Endothelial cell of umbilical vein (primary cell): Measurements from ENCODE around the gene GSX2. TPM values are rescaled to one million over a fixed set of nuclear protein-coding genes. Genes with fewer than 3 reads are reported as not detected.

Experiments used
- BruUV-seq: library from RNA; stranded (reverse); fragments of 400-500 nt; replicated peaks from 2 replicates; lab custom pipeline; 2021; lab: Mats Ljungman, UMichigan
- CTCF ChIA-PET: fragments of 300-600, 350-600 bp; sonication (Branson Sonifier 250); formaldehyde crosslinking; loops from one replicate; lab custom pipeline; 2021; ENCODE audit warnings: antibody characterized with exemption, inconsistent platforms; lab: Charles Lee
- POLR2A ChIA-PET: fragments of 300-600, 350-600 bp; sonication (Branson Sonifier 250); formaldehyde crosslinking; loops from one replicate; lab custom pipeline; 2021; ENCODE audit warnings: antibody characterized with exemption, inconsistent platforms; lab: Charles Lee
- DNase-seq: peaks from one replicate; pipeline ENCODE4 v3.0.0-alpha.2; 2011; ENCODE audit warnings: low read depth, low spot score
- FAIRE-seq: peaks from 2 replicates; lab custom pipeline; 2011; peaks lifted over from hg19 to GRCh38; lab: Jason Lieb, UNC
- H2AFZ ChIP-seq: 2 replicates; pipeline ENCODE4 v1.6.0; 2012; ENCODE audit warnings: low read depth, low read length, control low read depth, inconsistent platforms
- H3K27ac ChIP-seq: 2 replicates; pipeline ENCODE4 v1.5.1; 2011; ENCODE audit warnings: low read depth, mild to moderate bottlenecking, control low read depth, low read length, moderate library complexity; ENCODE audit not compliant: insufficient read depth
- H3K27me3 ChIP-seq, 2 experiments: 2 replicates each; pipeline versions ENCODE4 v1.6.0 to v1.6.1; 2011; ENCODE audit warnings: low read length in 2 of 2, mixed read lengths in 1 of 2; ENCODE audit not compliant: control insufficient read depth in 2 of 2, insufficient read depth in 2 of 2
- H3K36me3 ChIP-seq, 2 experiments: 2 replicates in 1 of 2; 3 replicates in 1 of 2; pipeline ENCODE4 v1.5.1; 2011; ENCODE audit warnings: low read length in 2 of 2, mild to moderate bottlenecking in 1 of 2, moderate library complexity in 1 of 2; ENCODE audit not compliant: control insufficient read depth in 2 of 2, insufficient read depth in 2 of 2; ENCODE audit errors: extremely low read depth in 1 of 2
- H3K4me1 ChIP-seq: 3 replicates; pipeline ENCODE4 v1.5.1; 2011; ENCODE audit warnings: mild to moderate bottlenecking, low read length; ENCODE audit not compliant: control insufficient read depth, insufficient read depth; ENCODE audit errors: extremely low read depth
- H3K4me2 ChIP-seq: 2 replicates; pipeline ENCODE4 v1.6.1; 2011; ENCODE audit warnings: low read length, control low read depth, mixed read lengths; ENCODE audit not compliant: insufficient read depth
- H3K4me3 ChIP-seq, 3 experiments: fragments of 200-600 bp in 1 of 3; sonication (generic), shearing (Covaris generic) in 1 of 3; replicated peaks in 1 of 3; 2 replicates each; pipeline ENCODE4 v1.5.1; 2011 to 2016; ENCODE audit warnings: control low read depth in 3 of 3, low read length in 3 of 3, mild to moderate bottlenecking in 2 of 3, inconsistent platforms in 1 of 3, low read depth in 1 of 3, moderate library complexity in 1 of 3; ENCODE audit not compliant: insufficient read depth in 1 of 3
- H3K79me2 ChIP-seq: 2 replicates; pipeline ENCODE4 v1.6.0; 2012; ENCODE audit warnings: low read length, inconsistent platforms; ENCODE audit not compliant: control insufficient read depth, insufficient read depth
- H3K9ac ChIP-seq: replicated peaks from 2 replicates; pipeline ENCODE3; 2011; ENCODE audit warnings: low read length, control low read depth; ENCODE audit not compliant: insufficient read depth; ENCODE audit errors: extremely low read depth
- H3K9me1 ChIP-seq: replicated peaks from 3 replicates; pipeline ENCODE4 v1.6.0; 2011; ENCODE audit warnings: mild to moderate bottlenecking, low read length; ENCODE audit not compliant: control insufficient read depth, insufficient read depth; ENCODE audit errors: extremely low read depth
- H3K9me3 ChIP-seq: replicated peaks from 2 replicates; pipeline ENCODE4 v1.5.1; 2012; ENCODE audit warnings: low read length, inconsistent platforms; ENCODE audit not compliant: control insufficient read depth, insufficient read depth
- H4K20me1 ChIP-seq: replicated peaks from 2 replicates; pipeline ENCODE3; 2011; ENCODE audit warnings: mild to moderate bottlenecking, low read length; ENCODE audit not compliant: control insufficient read depth, insufficient read depth; ENCODE audit errors: extremely low read depth
- CTCF ChIP-seq, 2 donors: IDR thresholded peaks; 1 replicate in 1 of 2; 2 replicates in 1 of 2; pipeline ENCODE4 v1.5.1; 2011; ENCODE audit warnings: low read length in 2 of 2, mild to moderate bottlenecking in 2 of 2, moderate library complexity in 2 of 2, control low read depth in 1 of 2, inconsistent platforms in 1 of 2, low read depth in 1 of 2; ENCODE audit not compliant: insufficient read depth in 1 of 2; ENCODE audit errors: extremely low read depth in 1 of 2
- EZH2 ChIP-seq: IDR thresholded peaks from 2 replicates; pipeline ENCODE4 v1.6.1; 2012; ENCODE audit warnings: borderline replicate concordance, low read depth, mild to moderate bottlenecking, moderate library complexity, low read length, inconsistent platforms; ENCODE audit not compliant: severe bottlenecking
- FOS ChIP-seq: IDR thresholded peaks from 2 replicates; pipeline ENCODE4 v1.6.1; 2011; ENCODE audit warnings: mild to moderate bottlenecking, low read length, moderate library complexity, borderline replicate concordance; ENCODE audit not compliant: insufficient read depth
- GATA2 ChIP-seq: IDR thresholded peaks from 2 replicates; pipeline ENCODE4 v1.7.0; 2011; ENCODE audit warnings: low read depth, mild to moderate bottlenecking, moderate library complexity, mixed read lengths, low read length; ENCODE audit not compliant: insufficient read length, insufficient read depth
- JUN ChIP-seq: IDR thresholded peaks from 2 replicates; pipeline ENCODE4 v1.6.1; 2011; ENCODE audit warnings: borderline replicate concordance, low read depth; ENCODE audit not compliant: insufficient read length, insufficient read depth
- MYC ChIP-seq: IDR thresholded peaks from one replicate; pipeline ENCODE4 v1.6.1; 2011; ENCODE audit warnings: mild to moderate bottlenecking, low read depth, low read length
- POLR2A ChIP-seq: IDR thresholded peaks from 2 replicates; pipeline ENCODE4 v1.6.1; 2012; ENCODE audit warnings: low read depth, mild to moderate bottlenecking, control low read depth, low read length
- POLR2AphosphoS5 ChIP-seq: IDR thresholded peaks from 2 replicates; pipeline ENCODE4 v1.6.1; 2012; ENCODE audit warnings: low read depth, mild to moderate bottlenecking, control low read depth, low read length, moderate library complexity; ENCODE audit not compliant: insufficient read depth
- dilution Hi-C: fragments of 300-500 bp; cut with MboI; formaldehyde crosslinking; loops from one replicate; pipeline ENCODE4 v1.15.0; 2019; ENCODE audit warnings: low sequenced_read_pairs; ENCODE audit not compliant: extremely low pct_ligation_motif_present
- intact Hi-C: fragments of 100-400 bp; cut with micrococcal nuclease; formaldehyde crosslinking; loops from one replicate; pipeline ENCODE4 v1.10.0; 2022
- polyA plus RNA-seq, 4 experiments: library from polyadenylated mRNA; depleted of rRNA in 3 of 4; stranded (reverse) in 3 of 4; unstranded in 1 of 4; fragments of >200 nt; gene quantifications; 2 replicates each; pipeline versions ENCODE4 v1.2.1 to v1.2.3, GENCODE V29; 2011 to 2012; ENCODE audit warnings: missing spikeins in 1 of 4
- total RNA-seq: library from RNA; stranded (reverse); gene quantifications from 2 replicates; pipeline ENCODE4 v1.2.3, GENCODE V29; 2021
- TF ChIP-seq, protein P1 (sequence below): IDR thresholded peaks from 2 replicates; pipeline ENCODE4 v1.6.1; 2011; ENCODE audit not compliant: insufficient read depth, insufficient read length

The GSX2 gene
- total and polyA plus RNA-seq, 2 donors (not counting 3 experiments of a cell fraction or from before 2014, with no cell fraction given), result not detected

DNA sequence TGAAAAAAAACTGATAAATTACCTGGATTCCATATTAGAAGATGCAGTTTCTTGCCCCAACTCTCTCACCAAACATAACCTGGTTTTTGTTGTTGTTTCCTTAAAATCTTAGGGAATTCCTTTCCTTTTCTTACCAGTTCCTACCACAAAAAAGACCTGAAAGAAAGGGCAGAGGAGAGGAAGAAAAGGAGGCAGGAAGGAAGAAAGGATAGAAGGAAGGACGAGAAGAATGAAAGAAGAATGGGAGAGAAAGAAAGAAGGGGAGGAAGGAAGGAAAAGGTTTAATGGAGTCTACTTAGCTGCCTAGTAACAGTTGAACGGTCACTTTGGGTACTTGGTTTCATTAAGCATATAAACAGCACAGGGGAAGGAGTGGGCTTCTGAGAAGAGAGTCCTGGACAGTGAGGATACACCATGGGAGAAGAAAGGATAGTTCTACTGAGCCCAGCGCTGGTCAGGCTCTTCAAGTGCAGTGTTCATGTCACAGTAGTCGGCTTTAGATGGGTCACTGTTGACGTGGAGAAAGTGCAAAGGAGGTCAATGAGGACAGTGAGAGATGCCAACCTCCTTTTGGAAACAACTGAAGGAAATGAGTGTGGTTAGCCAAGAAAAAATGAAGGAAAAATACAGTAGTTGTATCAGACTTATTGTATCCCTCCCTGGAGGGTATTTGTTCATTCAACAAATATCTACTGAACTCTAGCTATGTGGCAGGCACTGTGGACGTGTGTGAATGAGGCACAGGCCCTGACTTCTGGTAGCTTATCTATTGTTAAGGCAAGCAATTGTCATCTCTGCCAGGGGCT is 34.5 kb upstream of the GSX2 start:
- no TSS peak for BruUV-seq
- dilution Hi-C loops, result no loop called here
- peak overlapping the region; percentile 97 for H3K9ac ChIP-seq
- H3K9me3 ChIP-seq, result no peaks in the 10 kb centered on the region
- no peaks in the 10 kb centered on the region for H3K27me3 ChIP-seq
- DNase-seq (peak; percentile 85), FAIRE-seq (peak; percentile 24)
- peaks cover 37% of the 10 kb centered on the region for H3K79me2 ChIP-seq
- no peaks in the 10 kb centered on the region for H3K36me3 ChIP-seq
- H3K4me2 ChIP-seq, result peak overlapping the region; percentile 97
- H3K27ac ChIP-seq, result peak overlapping the region; percentile 96
- TF ChIP-seq JUN, result no peak
- TF ChIP-seq FOS, result peak; percentile 14
- no peak for TF ChIP-seq POLR2A
- TF ChIP-seq, protein P1, sequence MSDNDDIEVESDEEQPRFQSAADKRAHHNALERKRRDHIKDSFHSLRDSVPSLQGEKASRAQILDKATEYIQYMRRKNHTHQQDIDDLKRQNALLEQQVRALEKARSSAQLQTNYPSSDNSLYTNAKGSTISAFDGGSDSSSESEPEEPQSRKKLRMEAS, result no peak
- peak; percentile 17 for TF ChIP-seq POLR2AphosphoS5
- no peak for TF ChIP-seq EZH2
- TF ChIP-seq MYC, result no peak
- no peak for TF ChIP-seq GATA2
- no peak for TF ChIP-seq CTCF (IDR thresholded peaks at IDR 0.05; ENCODE audit: extremely low read depth in 1 of 2, insufficient read depth in 1 of 2, low read depth in 1 of 2, low read length in 2 of 2)
- H2AFZ ChIP-seq, result peak overlapping the region; percentile 53
- H3K9me1 ChIP-seq, result no peaks in the 10 kb centered on the region
- H4K20me1 ChIP-seq, result peaks cover 4% of the 10 kb centered on the region
- peaks cover 62% of the 10 kb centered on the region for H3K4me1 ChIP-seq
- intact Hi-C loops, result loop anchor here (1.0 to 2.0 kb wide), 3 partner anchors 11 to 151 kb away; partner anchors contain the start of gene GSX2
- H3K4me3 ChIP-seq, result peak overlapping the region in 1 of 3 experiments; percentile 80
- POLR2A ChIA-PET, result interaction anchor here (1.5 kb wide), 1 partner anchor 11 kb away, joined by 7 read pairs; no protein-coding TSS in a partner anchor
- CTCF ChIA-PET, result interaction anchor here (0.8 to 2.5 kb wide), 8 partner anchors 8 to 169 kb away, joined by 3 to 8 read pairs (median 4); no protein-coding TSS in a partner anchor
